A673 (cell line): Measurements from ENCODE around the gene THSD4. TPM values are rescaled to one million over a fixed set of nuclear protein-coding genes. Genes with fewer than 3 reads are reported as not detected.

Source experiments
- BruUV-seq: library from RNA; stranded (reverse); fragments of 400-500 nt; replicated peaks from 2 replicates; lab custom pipeline; 2021; lab: Mats Ljungman, UMichigan
- CTCF ChIA-PET: fragments of 300-600 bp; sonication (Branson Sonifier 250); formaldehyde crosslinking; loops from one replicate; lab custom pipeline; 2022; ENCODE audit warnings: antibody characterized with exemption; lab: Charles Lee
- POLR2A ChIA-PET: fragments of 300-600 bp; sonication (Branson Sonifier 250); formaldehyde crosslinking; loops from one replicate; lab custom pipeline; 2022; ENCODE audit warnings: antibody characterized with exemption; ENCODE audit not compliant: low non-redundant PET; lab: Charles Lee
- DNase-seq: peaks from one replicate; pipeline ENCODE4 v3.0.0-alpha.2; 2015; ENCODE audit warnings: low spot score
- H3K27ac ChIP-seq: fragments of 200-600 bp; sonication (generic); 2 replicates; pipeline ENCODE4 v1.5.1; 2016; ENCODE audit warnings: mixed run types, low read depth, mild to moderate bottlenecking, mixed read lengths, antibody characterized with exemption, low read length; ENCODE audit not compliant: poor library complexity, severe bottlenecking
- H3K27me3 ChIP-seq: fragments of 200-600 bp; sonication (generic); replicated peaks from 2 replicates; pipeline ENCODE4 v1.6.1; 2017; ENCODE audit warnings: mixed run types, low read depth, mild to moderate bottlenecking, mixed read lengths, antibody characterized with exemption, low read length; ENCODE audit not compliant: insufficient read depth, poor library complexity
- H3K36me3 ChIP-seq: fragments of 200-600 bp; sonication (generic); 2 replicates; pipeline ENCODE4 v1.6.1; 2016; ENCODE audit warnings: mixed run types, mild to moderate bottlenecking, mixed read lengths, antibody characterized with exemption, low read length; ENCODE audit not compliant: insufficient read depth, poor library complexity, severe bottlenecking
- H3K4me1 ChIP-seq: fragments of 200-600 bp; sonication (generic); 2 replicates; pipeline ENCODE4 v1.6.1; 2017; ENCODE audit warnings: mixed run types, mild to moderate bottlenecking, mixed read lengths, antibody characterized with exemption, low read length; ENCODE audit not compliant: insufficient read depth, poor library complexity, severe bottlenecking
- H3K4me3 ChIP-seq: fragments of 200-600 bp; sonication (generic); 2 replicates; pipeline ENCODE4 v1.5.1; 2016; ENCODE audit warnings: low read depth, mixed run types, mild to moderate bottlenecking, mixed read lengths, low read length; ENCODE audit not compliant: poor library complexity, severe bottlenecking
- H3K9me3 ChIP-seq: fragments of 200-600 bp; sonication (generic); 2 replicates; pipeline ENCODE4 v1.6.1; 2016; ENCODE audit warnings: mixed run types, low read depth, mild to moderate bottlenecking, mixed read lengths, antibody characterized with exemption, low read length; ENCODE audit not compliant: poor library complexity, severe bottlenecking
- EZH2 ChIP-seq: fragments of 200-600 bp; sonication (generic); IDR thresholded peaks from 2 replicates; pipeline ENCODE4 v1.6.1; 2017; ENCODE audit warnings: borderline replicate concordance, low read depth, mild to moderate bottlenecking, mixed read lengths, antibody characterized with exemption, low read length; ENCODE audit not compliant: poor library complexity, severe bottlenecking
- intact Hi-C: fragments of 100-400 bp; cut with micrococcal nuclease; formaldehyde crosslinking; loops from one replicate; pipeline ENCODE4 v1.10.0; 2022; ENCODE audit not compliant: unreplicated experiment
- total RNA-seq: library from RNA; stranded (reverse); gene quantifications from 2 replicates; pipeline ENCODE4 v1.2.3, GENCODE V29; 2021
- TF ChIP-seq, protein P1 (sequence below): fragments of 300-800, 200-600 bp; sonication (generic); conservative IDR thresholded peaks from 2 replicates; pipeline ENCODE4 v1.5.1; 2017; ENCODE audit warnings: low read depth, mild to moderate bottlenecking, antibody characterized with exemption, low read length, moderate library complexity, mixed read lengths

THSD4 gene
- total RNA-seq, 1 experiment from 2014 or later: 2.4 TPM

DNA sequence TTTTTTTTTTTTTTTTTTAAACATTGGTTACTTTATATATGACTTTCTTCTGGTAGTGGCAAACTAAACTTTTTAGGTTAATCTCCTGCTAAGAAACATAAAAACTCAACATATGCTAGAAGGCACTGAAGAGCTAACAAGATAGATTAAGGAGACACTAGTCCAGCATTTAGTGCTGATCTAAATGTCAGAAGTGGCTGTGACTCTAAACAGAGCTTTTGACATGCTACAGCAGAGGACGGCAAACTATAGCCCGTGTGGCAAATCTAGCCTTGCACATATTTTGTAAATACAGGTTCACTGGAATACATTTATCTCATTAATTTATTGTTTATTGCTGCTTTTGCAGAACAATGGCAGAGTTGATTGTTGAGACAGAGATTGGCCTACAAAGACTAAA lies 715.7 kb downstream of the THSD4 start:
- H3K9me3 ChIP-seq: no peaks in the 10 kb centered on the region
- no peak overlapping the region for H3K4me3 ChIP-seq
- CTCF ChIA-PET: no interaction called here
- no TSS peak for BruUV-seq
- no peaks in the 10 kb centered on the region for H3K27me3 ChIP-seq
- no peak for DNase-seq
- intact Hi-C loops: no loop called here
- POLR2A ChIA-PET: no interaction called here
- H3K4me1 ChIP-seq: no peaks in the 10 kb centered on the region
- no peaks in the 10 kb centered on the region for H3K36me3 ChIP-seq
- TF ChIP-seq, protein P1, sequence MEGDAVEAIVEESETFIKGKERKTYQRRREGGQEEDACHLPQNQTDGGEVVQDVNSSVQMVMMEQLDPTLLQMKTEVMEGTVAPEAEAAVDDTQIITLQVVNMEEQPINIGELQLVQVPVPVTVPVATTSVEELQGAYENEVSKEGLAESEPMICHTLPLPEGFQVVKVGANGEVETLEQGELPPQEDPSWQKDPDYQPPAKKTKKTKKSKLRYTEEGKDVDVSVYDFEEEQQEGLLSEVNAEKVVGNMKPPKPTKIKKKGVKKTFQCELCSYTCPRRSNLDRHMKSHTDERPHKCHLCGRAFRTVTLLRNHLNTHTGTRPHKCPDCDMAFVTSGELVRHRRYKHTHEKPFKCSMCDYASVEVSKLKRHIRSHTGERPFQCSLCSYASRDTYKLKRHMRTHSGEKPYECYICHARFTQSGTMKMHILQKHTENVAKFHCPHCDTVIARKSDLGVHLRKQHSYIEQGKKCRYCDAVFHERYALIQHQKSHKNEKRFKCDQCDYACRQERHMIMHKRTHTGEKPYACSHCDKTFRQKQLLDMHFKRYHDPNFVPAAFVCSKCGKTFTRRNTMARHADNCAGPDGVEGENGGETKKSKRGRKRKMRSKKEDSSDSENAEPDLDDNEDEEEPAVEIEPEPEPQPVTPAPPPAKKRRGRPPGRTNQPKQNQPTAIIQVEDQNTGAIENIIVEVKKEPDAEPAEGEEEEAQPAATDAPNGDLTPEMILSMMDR: no peak
- no peak for TF ChIP-seq EZH2
- H3K27ac ChIP-seq: no peak overlapping the region

Other genes with a start within 250 kb of the THSD4 start
- 6.2 and 6.6 TPM in 2 replicates for gene THAP10, start 223.0 kb upstream of the THSD4 start, total RNA-seq
- 9.2 and 10.9 TPM in 2 replicates for gene LRRC49, start 222.6 kb upstream of the THSD4 start, total RNA-seq